CD4-positive, alpha-beta T cell treated with Interleukin-21 for 1 hour (primary cell): ENCODE data around the gene GCM1.
"Not testable (repeated sequence)": the region's sequence is repeated elsewhere in the genome, so short reads cannot be mapped to it uniquely, and the experiment has no call there.

ENCODE experiments used
- DNase-seq: peaks from one replicate; pipeline ENCODE4 v3.0.0-alpha.2; 2020

Gene GCM1, protein sequence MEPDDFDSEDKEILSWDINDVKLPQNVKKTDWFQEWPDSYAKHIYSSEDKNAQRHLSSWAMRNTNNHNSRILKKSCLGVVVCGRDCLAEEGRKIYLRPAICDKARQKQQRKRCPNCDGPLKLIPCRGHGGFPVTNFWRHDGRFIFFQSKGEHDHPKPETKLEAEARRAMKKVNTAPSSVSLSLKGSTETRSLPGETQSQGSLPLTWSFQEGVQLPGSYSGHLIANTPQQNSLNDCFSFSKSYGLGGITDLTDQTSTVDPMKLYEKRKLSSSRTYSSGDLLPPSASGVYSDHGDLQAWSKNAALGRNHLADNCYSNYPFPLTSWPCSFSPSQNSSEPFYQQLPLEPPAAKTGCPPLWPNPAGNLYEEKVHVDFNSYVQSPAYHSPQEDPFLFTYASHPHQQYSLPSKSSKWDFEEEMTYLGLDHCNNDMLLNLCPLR

DNA sequence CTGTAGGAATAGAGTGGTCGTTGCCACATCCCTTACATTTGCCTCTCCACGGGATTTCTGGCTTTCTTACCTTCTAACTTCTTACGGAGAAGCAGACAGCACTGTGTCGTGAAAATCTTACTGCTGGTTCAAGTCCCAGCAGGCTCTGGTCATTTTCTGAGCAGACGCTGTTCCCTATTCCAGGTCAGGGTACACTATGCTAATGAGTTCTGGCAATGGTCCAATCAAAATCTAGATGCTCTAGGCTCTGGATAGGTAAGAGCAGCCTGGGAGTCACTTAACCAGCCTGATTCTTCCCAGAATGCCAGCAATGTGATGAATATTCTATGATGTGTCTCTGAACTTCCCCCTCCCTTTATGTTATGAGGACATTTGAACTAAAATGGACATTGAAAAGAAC lies at the start of gene GCM1:
Gene GCM1, minus strand, starts transcription at position 158 of the 400 bp plus-strand sequence. CDS start 3,209 bp downstream, outside the sequence.
- no peak for DNase-seq

GRCh38 chr6:53197553-53197952 lies 48.9 kb upstream of the GCM1 start:
- DNase-seq = no peak

DNA sequence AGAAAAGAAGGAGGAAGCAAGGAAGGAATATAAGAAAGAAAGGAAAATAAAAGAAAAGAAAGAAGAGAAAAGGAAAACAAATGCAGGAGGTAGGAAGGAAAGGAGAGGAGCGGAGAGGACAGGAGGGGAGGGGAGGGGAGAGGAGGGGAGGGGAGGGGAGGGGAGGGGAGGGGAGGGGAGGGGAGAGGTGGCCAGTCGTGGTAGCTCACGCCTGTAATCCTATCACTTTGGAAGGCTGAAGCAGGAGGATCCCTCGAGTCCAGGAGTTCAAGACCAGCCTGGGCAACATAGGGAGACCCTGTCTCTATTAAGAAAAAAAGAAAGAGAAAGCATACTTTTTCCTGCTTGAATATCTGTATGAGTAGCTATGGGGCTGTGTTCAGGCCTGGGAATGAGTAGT lies 46.4 kb upstream of the GCM1 start:
- DNase-seq = no peak

DNA sequence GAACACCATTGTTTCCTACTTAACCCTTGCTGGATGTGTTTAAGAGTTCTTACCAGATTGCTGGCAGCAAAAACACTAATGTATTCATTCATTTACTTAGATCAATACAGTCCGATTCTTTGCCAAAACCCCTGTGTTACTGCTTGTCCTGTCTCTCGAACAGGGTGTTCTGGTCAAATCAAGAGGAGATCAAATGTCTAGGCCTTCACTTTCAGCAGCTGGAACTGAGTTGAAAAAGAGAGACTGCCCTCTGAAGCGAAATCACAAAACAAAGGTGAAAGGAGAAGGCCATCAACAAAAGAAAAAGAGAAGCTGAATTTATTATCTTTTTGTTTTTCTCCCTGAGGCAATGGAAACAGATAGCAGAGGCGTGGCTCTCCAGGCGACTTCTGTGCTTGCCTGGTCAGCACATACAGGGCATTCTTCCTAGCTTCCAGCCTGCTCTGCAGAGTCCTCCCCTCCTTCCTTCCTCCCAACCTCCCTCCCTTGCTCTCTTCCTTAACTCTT lies 44.1 kb upstream of the GCM1 start:
- no peak for DNase-seq

- no peak for DNase-seq
Measured at GRCh38 chr6:53189554-53189953, 40.9 kb upstream of the GCM1 start.

GRCh38 chr6:53188833-53189232 lies 40.2 kb upstream of the GCM1 start:
- no peak for DNase-seq

DNA sequence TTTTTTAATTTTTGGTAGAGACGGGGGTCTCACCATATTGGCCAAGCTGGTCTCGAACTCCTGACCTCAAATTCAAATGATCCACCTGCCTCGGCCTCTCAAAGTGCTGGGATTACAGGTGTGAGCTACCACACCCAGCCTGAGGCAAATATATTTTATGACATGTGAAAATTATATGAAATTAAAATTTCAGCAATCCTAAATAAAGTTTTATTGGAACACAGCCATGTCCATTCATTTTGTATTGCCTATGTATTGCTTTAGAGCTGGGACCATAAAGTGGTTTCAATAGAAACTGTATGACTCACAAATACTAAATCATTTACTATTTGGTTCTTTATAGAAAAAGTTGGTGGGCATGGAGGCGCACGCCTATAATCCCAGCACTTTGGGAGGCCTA lies 32.0 kb upstream of the GCM1 start:
- no peak for DNase-seq

GRCh38 chr6:53179961-53180651 lies 31.5 kb upstream of the GCM1 start:
- peak; percentile 33 for DNase-seq

- DNase-seq = no peak
Measured at GRCh38 chr6:53178837-53179432, 30.3 kb upstream of the GCM1 start.

- DNase-seq = no peak
Measured at GRCh38 chr6:53175027-53175426, 26.4 kb upstream of the GCM1 start.

DNA sequence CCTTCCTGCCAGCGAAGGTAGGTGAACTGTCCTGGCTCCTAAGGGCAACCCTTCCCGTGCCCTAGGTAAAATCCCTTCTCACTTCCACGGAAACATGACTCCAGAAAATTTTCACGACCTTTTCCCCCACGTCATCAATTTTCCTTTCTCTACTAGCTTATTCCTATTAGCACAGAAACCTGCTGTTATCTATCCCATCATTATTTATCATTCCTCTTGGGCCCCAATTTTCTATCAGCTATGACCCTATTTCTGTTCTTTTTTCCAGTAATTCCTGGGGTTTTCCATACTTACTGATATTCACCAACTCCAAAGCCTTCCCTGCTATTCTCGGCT lies 23.8 kb upstream of the GCM1 start:
- no peak for DNase-seq

DNA sequence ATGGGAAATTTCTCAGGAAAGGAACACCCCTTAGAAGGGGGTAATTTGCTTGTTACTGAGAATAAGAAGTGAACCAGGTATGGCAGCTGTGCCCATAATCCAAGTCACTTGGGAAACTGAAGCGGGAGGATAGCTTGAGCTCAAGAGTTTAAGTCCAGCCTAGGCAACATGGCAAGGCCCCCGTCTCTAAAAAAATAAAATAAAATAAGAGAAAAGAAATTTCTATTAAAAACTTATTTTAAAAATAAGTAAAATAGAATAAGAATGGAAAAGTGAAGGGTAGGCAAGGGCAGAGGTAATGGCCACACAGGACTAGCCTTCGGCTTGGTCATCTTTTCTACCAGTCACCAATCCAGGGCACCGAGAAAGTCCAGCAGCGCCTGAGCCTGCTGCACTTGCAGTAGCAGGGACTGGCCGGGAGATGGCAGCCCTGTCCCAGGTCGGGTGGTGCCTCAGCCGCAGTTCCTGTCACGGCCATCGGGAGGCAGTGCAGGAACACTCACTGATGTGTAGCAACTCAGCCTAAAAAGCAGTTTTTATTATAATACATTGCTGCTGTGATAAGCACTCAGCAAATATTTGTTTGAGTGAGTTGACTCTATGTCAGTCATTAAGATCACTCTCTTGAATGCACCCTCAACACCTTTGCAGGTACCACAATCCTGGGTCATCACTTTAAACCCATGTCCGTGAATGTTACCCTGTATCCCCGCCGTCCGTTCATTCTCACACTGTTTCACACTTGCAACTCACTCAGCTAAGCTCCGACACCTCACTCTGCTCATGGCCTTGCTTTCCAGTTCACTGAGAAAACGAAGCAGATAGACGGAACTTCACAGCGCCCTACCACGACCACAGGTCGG lies 23.2 kb upstream of the GCM1 start:
- peak; percentile 88 for DNase-seq

DNA sequence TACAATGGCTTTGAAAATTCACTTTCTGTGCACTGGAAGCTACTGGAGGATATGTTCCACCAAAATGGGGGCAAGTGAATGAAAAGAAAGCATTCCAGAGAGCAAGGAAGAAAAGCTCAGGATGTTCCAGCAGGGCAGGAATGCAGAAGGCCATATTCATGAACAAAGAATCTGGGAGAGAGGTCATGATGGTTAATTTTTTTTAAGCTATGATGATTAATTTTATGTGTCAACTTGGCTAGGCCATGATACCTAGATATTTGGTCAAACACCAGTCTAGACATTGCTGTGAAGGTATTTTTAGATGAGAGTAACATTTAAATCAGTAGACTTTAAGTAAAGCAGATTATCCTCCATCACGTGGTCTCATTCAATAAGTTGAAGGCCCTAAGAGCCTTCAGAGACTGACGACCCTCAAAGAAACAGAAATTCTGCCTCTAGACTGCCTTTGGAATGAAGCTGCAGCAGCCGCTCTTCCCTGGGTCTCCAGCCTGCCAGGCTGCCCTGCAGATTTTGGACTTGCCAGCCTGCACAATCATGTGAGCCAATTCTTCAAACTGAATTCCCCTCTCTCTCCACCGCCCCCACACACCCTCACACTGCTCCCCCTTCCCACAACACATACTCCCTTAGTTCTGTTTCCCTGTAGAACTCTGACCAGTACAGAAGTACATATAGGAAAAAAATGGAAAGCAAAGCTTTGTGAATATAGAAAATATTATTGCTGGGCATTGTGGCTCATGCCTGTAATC lies 20.1 kb upstream of the GCM1 start:
- DNase-seq = no peak

DNA sequence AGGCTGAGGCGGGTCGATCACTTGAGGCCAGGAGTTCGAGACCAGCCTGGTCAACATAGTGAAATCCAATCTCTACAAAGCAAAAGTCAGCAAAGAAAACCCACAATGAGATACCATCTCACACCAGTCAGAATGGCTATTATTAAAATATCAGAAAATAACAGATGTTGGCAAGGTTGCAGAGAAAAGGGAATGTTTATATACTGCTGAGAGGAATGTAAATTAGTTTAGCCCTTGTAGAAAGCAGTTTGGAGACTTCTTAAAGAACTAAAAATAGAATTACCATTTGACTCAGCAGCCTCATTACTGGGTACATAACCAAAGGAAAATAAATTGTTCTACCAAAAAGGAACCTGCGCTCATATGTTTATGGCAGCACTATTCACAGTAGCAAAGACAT lies 16.7 kb upstream of the GCM1 start:
- no peak for DNase-seq

DNA sequence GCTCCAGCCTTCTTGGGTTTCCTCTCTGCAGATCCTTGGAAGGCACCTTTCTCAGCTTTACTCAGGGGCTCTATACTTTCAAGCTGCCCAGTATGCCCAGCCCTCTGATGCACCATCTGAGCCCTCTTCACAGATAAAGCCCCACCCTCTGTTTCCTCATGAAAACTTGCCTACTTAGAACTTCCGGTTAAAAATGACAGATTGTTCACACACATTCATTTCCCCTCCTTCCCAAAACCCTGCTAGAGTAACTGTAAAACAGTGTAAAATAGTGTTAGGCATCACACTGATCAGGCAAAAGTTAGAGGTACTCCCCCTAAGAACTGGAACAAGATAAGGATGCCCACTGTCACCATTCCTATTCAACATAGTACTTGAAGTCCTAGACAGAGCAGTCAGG lies 14.0 kb upstream of the GCM1 start:
- DNase-seq = no peak

DNA sequence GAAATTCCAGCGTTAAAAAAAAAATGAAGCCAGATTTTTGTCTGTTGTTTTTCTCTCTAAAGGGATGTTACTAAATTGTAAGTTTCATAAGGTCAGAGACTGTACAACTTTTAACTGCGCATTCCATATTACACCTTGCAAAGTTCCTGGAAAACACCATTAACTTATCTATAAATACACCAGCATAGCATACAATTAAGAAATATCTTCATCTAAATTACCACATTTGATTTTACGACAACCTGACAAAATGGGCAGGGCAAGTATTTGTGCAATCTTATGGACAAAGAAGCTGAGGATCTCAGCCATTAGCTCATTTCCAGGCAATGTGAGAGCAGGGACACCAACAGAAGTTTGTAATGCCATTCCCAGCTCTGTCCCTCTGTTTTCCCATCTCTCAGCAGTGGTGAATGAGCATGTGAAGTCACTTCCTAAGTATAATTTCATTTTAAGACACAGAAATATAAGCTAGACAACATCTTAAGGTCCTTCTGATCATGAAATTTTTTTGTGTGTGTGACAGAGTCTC lies 12.9 kb upstream of the GCM1 start:
- DNase-seq = no peak

DNA sequence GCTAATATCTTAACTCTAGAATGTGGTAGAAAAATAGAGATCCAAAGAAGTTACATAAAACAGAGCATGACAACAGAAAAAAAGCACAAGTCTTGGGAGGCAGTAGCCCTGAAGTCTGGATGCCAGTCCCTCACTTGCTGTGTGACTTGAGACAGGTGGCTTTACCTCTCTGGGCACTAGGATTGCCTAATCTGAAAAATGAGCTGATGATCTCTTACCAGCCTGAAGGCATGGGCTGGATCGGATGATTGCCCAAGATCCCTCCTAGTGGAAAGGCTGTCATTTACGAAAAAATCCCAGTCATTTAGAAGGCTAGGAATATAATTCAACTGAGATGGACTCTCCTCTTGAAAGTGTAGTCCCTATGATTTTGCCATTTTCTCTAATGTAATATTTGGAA lies 10.9 kb upstream of the GCM1 start:
- DNase-seq = no peak

GRCh38 chr6:53158076-53158475 lies 9.4 kb upstream of the GCM1 start:
- DNase-seq = not testable (repeated sequence)

DNA sequence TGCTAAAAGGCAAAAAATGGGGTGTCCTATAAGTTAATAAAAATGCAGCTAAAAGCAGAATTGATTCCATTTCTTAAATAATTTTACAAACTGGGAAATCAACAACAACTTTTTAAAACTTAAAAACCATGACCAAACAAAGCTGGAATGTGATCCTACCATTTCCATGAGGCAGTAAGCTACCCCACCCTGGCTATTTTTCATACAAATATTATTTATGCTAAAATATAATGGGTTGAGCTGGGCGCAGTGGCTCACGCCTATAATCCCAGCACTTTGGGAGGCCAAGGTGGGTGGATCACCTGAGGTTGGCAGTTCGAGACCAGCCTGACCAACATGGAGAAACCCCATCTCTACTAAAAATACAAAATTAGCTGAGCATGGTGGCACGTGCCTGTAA lies 6.6 kb upstream of the GCM1 start:
- not testable (repeated sequence) for DNase-seq

GRCh38 chr6:53154794-53155193 lies 6.2 kb upstream of the GCM1 start:
- DNase-seq = no peak

- DNase-seq = no peak
Measured at GRCh38 chr6:53154071-53154470, 5.4 kb upstream of the GCM1 start.

GRCh38 chr6:53152576-53152975 lies 3.9 kb upstream of the GCM1 start:
- DNase-seq = no peak
